ENCODE results near the gene ZC3H10. TPM values are rescaled to one million over a fixed set of nuclear protein-coding genes. Genes with fewer than 3 reads are reported as not detected.
A peak's percentile ranks its signal among the peaks of the same experiment; 100 is the strongest.

ZC3H10 gene
- total and polyA plus RNA-seq, 4 donors: 1.3 to 5.2 (median 1.9) TPM

- peak; percentile 54 to 58 for TF ChIP-seq HNF4A (conservative IDR thresholded peaks at IDR 0.05)
- TF ChIP-seq MAX (IDR thresholded peaks at IDR 0.05): no peak
- no peak for TF ChIP-seq NR2F2 (IDR thresholded peaks at IDR 0.05)
- TF ChIP-seq RAD21 (IDR thresholded peaks at IDR 0.05): peak; percentile 8 to 51
- TF ChIP-seq SP1 (IDR thresholded peaks at IDR 0.05): peak; percentile 62
- TF ChIP-seq YY1 (IDR thresholded peaks at IDR 0.05): no peak
Observed at GRCh38 chr12:56087220-56087619, 30.8 kb upstream of the ZC3H10 start (continued).

GRCh38 chr12:56097738-56098137 lies 20.3 kb upstream of the ZC3H10 start:
- 92% methylated on average over 6 of the region's 6 CpGs for WGBS
- H3K36me3 ChIP-seq (ENCODE audit: control insufficient read depth in 4 of 4, insufficient read depth in 3 of 4, low read depth in 1 of 4, low read length in 3 of 4): peaks cover 19 to 79% (median 64%) of the 10 kb centered on the region in 4 donors
- TF ChIP-seq JUND (IDR thresholded peaks at IDR 0.05) (no peak), FOXA2 (IDR thresholded peaks at IDR 0.05) (no peak), TAF1 (conservative IDR thresholded peaks at IDR 0.05) (no peak), HNF4A (conservative IDR thresholded peaks at IDR 0.05) (no peak), ZBTB33 (IDR thresholded peaks at IDR 0.05) (no peak), GABPA (IDR thresholded peaks at IDR 0.05 in 1 of 2, conservative IDR thresholded peaks at IDR 0.05 in 1 of 2) (no peak), YY1 (IDR thresholded peaks at IDR 0.05) (no peak), FOXA1 (IDR thresholded peaks at IDR 0.05) (no peak), REST (IDR thresholded peaks at IDR 0.05) (no peak), NR2F2 (IDR thresholded peaks at IDR 0.05) (no peak), CTCF (IDR thresholded peaks at IDR 0.05; ENCODE audit: low read depth, low read length, missing input control) (no peak), SP1 (IDR thresholded peaks at IDR 0.05) (no peak), HNF4G (IDR thresholded peaks at IDR 0.05) (no peak), EGR1 (IDR thresholded peaks at IDR 0.05; ENCODE audit: low read depth in 2 of 2) (no peak), ATF3 (IDR thresholded peaks at IDR 0.05) (no peak)

More at GRCh38 chr12:56097738-56098137, 20.3 kb upstream of the ZC3H10 start:
- H3K9ac ChIP-seq (ENCODE audit: low read depth in 1 of 2, low read length in 2 of 2): no peak overlapping the region
- H3K4me3 ChIP-seq (ENCODE audit: low read depth in 1 of 3, low read length in 3 of 3): no peak overlapping the region
- H3K9me3 ChIP-seq (ENCODE audit: control insufficient read depth in 4 of 4, low read length in 3 of 4): no peaks in the 10 kb centered on the region
- no peak overlapping the region for H3K27ac ChIP-seq (ENCODE audit: low read depth in 1 of 2, low read length in 2 of 2)
- no peak for DNase-seq (ENCODE audit: low spot score)
- H3K4me1 ChIP-seq (ENCODE audit: control insufficient read depth in 4 of 4, insufficient read depth in 4 of 4, low read length in 3 of 4): no peaks in the 10 kb centered on the region
- no peaks in the 10 kb centered on the region for H3K27me3 ChIP-seq (ENCODE audit: control insufficient read depth in 4 of 4, insufficient read depth in 4 of 4, low read length in 3 of 4)

Measured in liver (tissue), 9 donors.